ENCODE data around the gene OR2AK2. TPM values are rescaled to one million over a fixed set of nuclear protein-coding genes. Genes with fewer than 3 reads are reported as not detected.

The OR2AK2 gene
- total and polyA plus RNA-seq, 9 of the 15 experiments (the other 6 are each of a cell fraction or from before 2014, with no cell fraction given), result 0.10 TPM; not detected in 8

DNA sequence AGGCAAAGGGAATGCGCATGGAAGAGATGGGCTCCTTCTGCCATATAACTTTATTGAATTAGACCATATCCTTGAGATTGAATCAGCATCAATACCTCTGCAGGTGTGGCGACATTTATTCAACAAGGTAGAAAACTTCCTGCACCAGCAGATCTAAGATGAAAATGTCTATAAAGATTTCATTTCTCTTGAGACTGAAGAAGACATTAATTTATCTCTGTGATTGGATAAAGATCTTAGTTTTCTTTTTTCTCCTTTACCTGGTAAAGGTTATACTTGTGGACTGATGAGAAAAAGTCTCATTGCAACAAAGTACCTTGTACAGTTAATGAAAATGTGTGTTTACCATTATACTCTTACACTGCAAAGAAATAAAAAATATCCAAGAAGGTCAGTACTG is 45.1 kb upstream of the OR2AK2 start, which contains the start of gene OR2T8:
Gene OR2T8, plus strand, starts transcription at position 301 of the 400 bp plus-strand sequence. CDS start 766 bp downstream, outside the sequence.
- H3K79me2 ChIP-seq (ENCODE audit: control insufficient read depth, insufficient read depth, low read length), result no peaks in the 10 kb centered on the region
- BruUV-seq (replicated peaks), result no TSS peak
- intact Hi-C loops (cut with micrococcal nuclease), result no loop called here

More for the DNA sequence above, 45.1 kb upstream of the OR2AK2 start, which contains the start of gene OR2T8:
- Histone ChIP-seq H3K36me3 (ENCODE audit: control insufficient read depth, insufficient read depth, low read length) (no peaks in the 10 kb centered on the region), H3K4me2 (ENCODE audit: insufficient read depth, low read length) (no peak within 1 kb of the TSS), H4K20me1 (replicated peaks; ENCODE audit: control insufficient read depth, insufficient read depth, low read length) (no peaks in the 10 kb centered on the region), H2AFZ (ENCODE audit: low read depth, low read length) (no peak within 1 kb of the TSS), H3K4me3 (no peak within 1 kb of the TSS), H3K9me1 (ENCODE audit: control insufficient read depth, insufficient read depth, low read length) (no peaks in the 10 kb centered on the region), H3K9ac (ENCODE audit: insufficient read depth in 1 of 2, low read depth in 2 of 2, low read length in 2 of 2) (no peak within 1 kb of the TSS), H3K27ac (ENCODE audit: extremely low read depth, low read depth, low read length) (no peak within 1 kb of the TSS), H3K9me3 (replicated peaks; ENCODE audit: control insufficient read depth, insufficient read depth, low read depth, low read length) (no peaks in the 10 kb centered on the region), H3K4me1 (replicated peaks in 1 of 2; ENCODE audit: control insufficient read depth in 2 of 2, insufficient read depth in 2 of 2, low read length in 2 of 2) (no peaks in the 10 kb centered on the region), H3K27me3 (ENCODE audit: control insufficient read depth in 2 of 2, insufficient read depth in 2 of 2, low read length in 2 of 2) (no peaks in the 10 kb centered on the region)
- 10% methylated on average over 2 of the region's 2 CpGs for WGBS (ENCODE audit: insufficient coverage, low coverage, missing lambda C conversion rate)
- ChIA-PET POLR2A (no interaction called here), CTCF (ENCODE audit: low intra/inter-chr PET ratio) (no interaction called here)
- no peak for DNase-seq (ENCODE audit: extremely low read depth in 1 of 4, low spot score in 3 of 4)
- no peak for ATAC-seq
- in situ Hi-C loops (cut with MboI), result no loop called here
- FAIRE-seq, result no peak
- TF ChIP-seq ZNF263 (CRISPR knock-in tag; IDR thresholded peaks at IDR 0.05; ENCODE audit: borderline replicate concordance) (no peak), ZNF224 (CRISPR knock-in tag; IDR thresholded peaks at IDR 0.05) (no peak), FOXA3 (CRISPR knock-in tag; conservative IDR thresholded peaks at IDR 0.05 in 1 of 2, IDR thresholded peaks at IDR 0.05 in 1 of 2) (no peak), CBX8 (IDR thresholded peaks at IDR 0.05; ENCODE audit: borderline replicate concordance, extremely low read depth, low read depth, low read length, poor library complexity, severe bottlenecking) (no peak), LEF1 (IDR thresholded peaks at IDR 0.05) (no peak), THAP7 (CRISPR knock-in tag; IDR thresholded peaks at IDR 0.05) (no peak), CREB5 (CRISPR knock-in tag; IDR thresholded peaks at IDR 0.05) (no peak), ZNF24 (IDR thresholded peaks at IDR 0.05) (no peak), HDAC1 (IDR thresholded peaks at IDR 0.05) (no peak)

All from K562 (cell line).